B cell (primary cell): ENCODE measurements around the gene SLC13A4. TPM values are rescaled to one million over a fixed set of nuclear protein-coding genes. Genes with fewer than 3 reads are reported as not detected.

Experiments used
- ATAC-seq: fragments of 200-7000 bp; cut with Tn5 transposase; one replicate; pipeline ENCODE4 v1.10.0; 2021; ENCODE audit warnings: low read depth, mild to moderate bottlenecking, moderate number of reproducible peaks, moderate library complexity
- CTCF ChIA-PET: fragments of 350-600 bp; sonication (Branson Sonifier 250); formaldehyde crosslinking; loops from one replicate; lab custom pipeline; 2021; ENCODE audit warnings: antibody characterized with exemption, inconsistent platforms; lab: Charles Lee
- POLR2A ChIA-PET: fragments of 350-600 bp; sonication (Branson Sonifier 250); formaldehyde crosslinking; loops from one replicate; lab custom pipeline; 2021; ENCODE audit warnings: antibody characterized with exemption; lab: Charles Lee
- DNase-seq: peaks from one replicate; pipeline ENCODE4 v3.0.0; 2013
- H2AFZ ChIP-seq: 2 replicates; pipeline ENCODE4 v1.6.1; 2012; ENCODE audit warnings: mild to moderate bottlenecking, low read depth, low read length; ENCODE audit not compliant: insufficient read depth, poor library complexity, severe bottlenecking
- H3K27ac ChIP-seq, 2 donors: 1 replicate in 1 of 2; 2 replicates in 1 of 2; pipeline ENCODE4 v1.5.1; 2012 to 2013; ENCODE audit warnings: low read length in 2 of 2, mild to moderate bottlenecking in 2 of 2, moderate library complexity in 1 of 2
- H3K27me3 ChIP-seq, 4 experiments: fragments of 200-600 bp in 1 of 4; sonication (generic) in 1 of 4; replicated peaks in 1 of 4; 1 replicate in 2 of 4; 2 replicates in 2 of 4; pipeline versions ENCODE4 v1.6.1 to v1.7.0; 2013 to 2016; ENCODE audit warnings: low read length in 3 of 4, mild to moderate bottlenecking in 2 of 4, mixed read lengths in 1 of 4, moderate library complexity in 1 of 4; ENCODE audit not compliant: insufficient read depth in 4 of 4, control insufficient read depth in 3 of 4; ENCODE audit errors: control extremely low read depth in 1 of 4
- H3K36me3 ChIP-seq, 2 experiments: replicated peaks in 1 of 2; 1 replicate in 1 of 2; 2 replicates in 1 of 2; pipeline versions ENCODE4 v1.6.1 to v1.7.1; 2013; ENCODE audit warnings: low read length in 1 of 2; ENCODE audit not compliant: insufficient read depth in 2 of 2, control insufficient read depth in 1 of 2; ENCODE audit errors: control extremely low read depth in 1 of 2, extremely low read depth in 1 of 2
- H3K4me1 ChIP-seq, 2 donors: fragments of 200-600 bp in 1 of 2; sonication (generic) in 1 of 2; 1 replicate in 1 of 2; 2 replicates in 1 of 2; pipeline versions ENCODE4 v1.5.1 to v1.6.1; 2013 to 2017; ENCODE audit warnings: low read length in 2 of 2; ENCODE audit not compliant: control insufficient read depth in 2 of 2, insufficient read depth in 2 of 2
- H3K4me2 ChIP-seq: replicated peaks from 2 replicates; pipeline ENCODE3; 2012; ENCODE audit warnings: mild to moderate bottlenecking, low read depth, low read length; ENCODE audit not compliant: poor library complexity, severe bottlenecking
- H3K4me3 ChIP-seq, 5 experiments: fragments of 200-600 bp in 1 of 5; sonication (generic) in 1 of 5; 1 replicate in 3 of 5; 2 replicates in 2 of 5; pipeline versions ENCODE4 v1.5.1 to v1.7.0; 2011 to 2016; ENCODE audit warnings: low read length in 4 of 5, mild to moderate bottlenecking in 4 of 5, low read depth in 2 of 5, control low read depth in 1 of 5, moderate library complexity in 1 of 5; ENCODE audit not compliant: insufficient read depth in 1 of 5; ENCODE audit errors: control extremely low read depth in 1 of 5, extremely low read depth in 1 of 5
- H3K79me2 ChIP-seq: fragments of 200-600 bp; sonication (generic); one replicate; pipeline ENCODE4 v1.6.0; 2016; ENCODE audit warnings: low read length; ENCODE audit not compliant: control insufficient read depth, insufficient read depth
- H3K9ac ChIP-seq: fragments of 200-600 bp; sonication (generic); 2 replicates; pipeline ENCODE4 v1.6.1; 2017; ENCODE audit warnings: mild to moderate bottlenecking, low read length, moderate library complexity
- H3K9me3 ChIP-seq, 3 donors: one replicate each; pipeline versions ENCODE4 v1.6.1 to v1.7.1; 2013; ENCODE audit warnings: low read length in 2 of 3; ENCODE audit not compliant: control insufficient read depth in 2 of 3, insufficient read depth in 1 of 3; ENCODE audit errors: control extremely low read depth in 1 of 3
- H4K20me1 ChIP-seq: 2 replicates; pipeline ENCODE4 v1.6.0; 2012; ENCODE audit warnings: mild to moderate bottlenecking, low read length; ENCODE audit not compliant: insufficient read depth, control insufficient read depth, poor library complexity, severe bottlenecking
- H3K27ac Mint-ChIP-seq: one replicate; pipeline ENCODE4 v1.8.0; 2021; ENCODE audit warnings: mixed read lengths
- H3K27me3 Mint-ChIP-seq: one replicate; pipeline ENCODE4 v1.8.0; 2021; ENCODE audit warnings: mixed read lengths
- H3K4me1 Mint-ChIP-seq: one replicate; pipeline ENCODE4 v1.8.0; 2021; ENCODE audit warnings: mixed read lengths
- H3K4me3 Mint-ChIP-seq: one replicate; pipeline ENCODE4 v1.8.0; 2021; ENCODE audit warnings: mixed read lengths
- H3K9me3 Mint-ChIP-seq: one replicate; pipeline ENCODE4 v1.8.0; 2022; ENCODE audit warnings: mixed read lengths; ENCODE audit not compliant: insufficient read depth
- CTCF ChIP-seq: fragments of 200-600 bp; IDR thresholded peaks from one replicate; pipeline ENCODE4 v1.8.0; 2022; ENCODE audit warnings: antibody characterized with exemption, mild to moderate bottlenecking
- EZH2 ChIP-seq: IDR thresholded peaks from 2 replicates; pipeline ENCODE4 v1.6.1; 2012; ENCODE audit warnings: borderline replicate concordance, low read depth, mild to moderate bottlenecking, moderate library complexity, low read length; ENCODE audit not compliant: insufficient read depth, poor library complexity, severe bottlenecking
- WGBS: methylation state at CpG from one replicate; pipeline ENCODE4 v1.1.5; 2013; ENCODE audit warnings: missing lambda C conversion rate; ENCODE audit not compliant: insufficient coverage; 5-methylcytosine and 5-hydroxymethylcytosine counted together
- intact Hi-C: fragments of 100-400 bp; cut with micrococcal nuclease; formaldehyde crosslinking; loops from one replicate; pipeline ENCODE4 v1.10.0; 2022
- polyA plus RNA-seq: library from polyadenylated mRNA; depleted of rRNA; stranded (reverse); fragments of >200 nt; gene quantifications from 2 replicates; pipeline ENCODE4 v1.2.3, GENCODE V29; 2012
- total RNA-seq, 2 donors: library from RNA; stranded (reverse); fragments of 120-200 nt in 1 of 2; gene quantifications; 1 replicate in 1 of 2; 2 replicates in 1 of 2; pipeline versions ENCODE4 v1.2.3 to v1.2.4, GENCODE V29; 2013 to 2022

SLC13A4 gene
- total and polyA plus RNA-seq, 2 donors (not counting 1 experiment from before 2014, with no cell fraction given) = not detected

GRCh38 chr7:135729230-135729629, 1.2 kb upstream of the SLC13A4 start:
- Histone ChIP-seq H3K4me3 (no peak overlapping the region), H3K9me3 (no peaks in the 10 kb centered on the region), H3K27ac (no peak overlapping the region), H3K9ac (no peak overlapping the region), H3K27me3 (peaks cover 0 to 3% (median 0%) of the 10 kb centered on the region in 4 experiments), H3K79me2 (no peaks in the 10 kb centered on the region), H3K4me1 (no peaks in the 10 kb centered on the region), H2AFZ (no peak overlapping the region), H3K4me2 (no peak overlapping the region), H3K36me3 (no peaks in the 10 kb centered on the region), H4K20me1 (no peaks in the 10 kb centered on the region)
- CTCF ChIA-PET = no interaction called here
- TF ChIP-seq EZH2 = no peak
- TF ChIP-seq CTCF = no peak
- H3K9me3 Mint-ChIP-seq = no peaks in the 10 kb centered on the region
- POLR2A ChIA-PET = no interaction called here
- WGBS = 40% methylated on average over 1 of the region's 5 CpGs
- ATAC-seq (no peak), DNase-seq (no peak)
- H3K27me3 Mint-ChIP-seq = peaks cover 13% of the 10 kb centered on the region
- intact Hi-C loops = no loop called here
- no peak overlapping the region for H3K4me3 Mint-ChIP-seq
- no peaks in the 10 kb centered on the region for H3K4me1 Mint-ChIP-seq
- H3K27ac Mint-ChIP-seq = no peak overlapping the region

GRCh38 chr7:135726911-135727673, 894 bp downstream of the SLC13A4 start:
- TF ChIP-seq EZH2 (no peak), CTCF (no peak)
- H3K4me1 ChIP-seq = no peaks in the 10 kb centered on the region
- no peak for ATAC-seq
- no peak overlapping the region for H3K4me2 ChIP-seq
- CTCF ChIA-PET = no interaction called here
- no peak overlapping the region for H3K27ac Mint-ChIP-seq
- no peak for DNase-seq
- no peaks in the 10 kb centered on the region for H3K36me3 ChIP-seq
- H3K27me3 ChIP-seq = peaks cover 0 to 3% (median 0%) of the 10 kb centered on the region in 4 experiments
- H3K9ac ChIP-seq = no peak overlapping the region
- H3K4me3 ChIP-seq = no peak overlapping the region
- H3K4me3 Mint-ChIP-seq = no peak overlapping the region
- intact Hi-C loops = no loop called here
- no peaks in the 10 kb centered on the region for H3K9me3 Mint-ChIP-seq
- no peaks in the 10 kb centered on the region for H3K9me3 ChIP-seq
- 95% methylated on average over 25 of the region's 30 CpGs for WGBS
- H3K4me1 Mint-ChIP-seq = no peaks in the 10 kb centered on the region
- no peak overlapping the region for H3K27ac ChIP-seq
- POLR2A ChIA-PET = no interaction called here
- no peaks in the 10 kb centered on the region for H3K79me2 ChIP-seq
- H4K20me1 ChIP-seq = no peaks in the 10 kb centered on the region
- H3K27me3 Mint-ChIP-seq = peaks cover 24% of the 10 kb centered on the region
- no peak overlapping the region for H2AFZ ChIP-seq
